IMR-90 (cell line): ENCODE data around the gene CRTAC1. TPM values are rescaled to one million over a fixed set of nuclear protein-coding genes. Genes with fewer than 3 reads are reported as not detected.

Source experiments
- ATAC-seq: fragments of 200-7000 bp; cut with Tn5 transposase; 2 replicates; pipeline ENCODE4 v1.9.1; 2020; ENCODE audit warnings: low read depth, mild to moderate bottlenecking, moderate library complexity
- BruUV-seq: library from RNA; stranded (reverse); fragments of 400-500 nt; replicated peaks from 2 replicates; lab custom pipeline; 2021; lab: Mats Ljungman, UMichigan
- CTCF ChIA-PET: fragments of 300-600 bp; formaldehyde crosslinking; extraction: SDS; loops from one replicate; lab custom pipeline; 2021; ENCODE audit warnings: antibody characterized with exemption; lab: Yijun Ruan, JAX
- POLR2A ChIA-PET: fragments of 300-600 bp; sonication (Branson Sonifier 250); formaldehyde crosslinking; loops from one replicate; lab custom pipeline; 2022; ENCODE audit warnings: antibody characterized with exemption; ENCODE audit not compliant: unreplicated experiment; lab: Charles Lee
- DNase-seq: peaks from one replicate; pipeline ENCODE4 v3.0.0; 2013
- H2AFZ ChIP-seq: replicated peaks from 2 replicates; pipeline ENCODE3; 2013; ENCODE audit warnings: low read length, mild to moderate bottlenecking; ENCODE audit not compliant: poor library complexity
- H2AK5ac ChIP-seq: 2 replicates; pipeline ENCODE4 v1.6.1; 2013; ENCODE audit warnings: low read depth, low read length, inconsistent platforms
- H2AK9ac ChIP-seq: replicated peaks from 2 replicates; pipeline ENCODE3; 2013; ENCODE audit warnings: mild to moderate bottlenecking, low read depth, low read length, moderate library complexity; ENCODE audit not compliant: poor library complexity
- H2BK120ac ChIP-seq: 2 replicates; pipeline ENCODE4 v1.6.1; 2013; ENCODE audit warnings: low read depth, low read length, inconsistent platforms
- H2BK15ac ChIP-seq: 3 replicates; pipeline ENCODE4 v1.6.1; 2013; ENCODE audit warnings: low read depth, low read length, inconsistent platforms
- H2BK20ac ChIP-seq: 2 replicates; pipeline ENCODE4 v1.6.1; 2013; ENCODE audit warnings: low read depth, mild to moderate bottlenecking, inconsistent platforms, low read length, moderate library complexity
- H2BK5ac ChIP-seq: 2 replicates; pipeline ENCODE4 v1.6.1; 2013; ENCODE audit warnings: mild to moderate bottlenecking, low read depth, low read length, inconsistent platforms; ENCODE audit not compliant: poor library complexity, severe bottlenecking
- H3K14ac ChIP-seq: replicated peaks from 2 replicates; pipeline ENCODE4 v1.6.1; 2013; ENCODE audit warnings: low read depth, low read length, inconsistent platforms
- H3K18ac ChIP-seq: 2 replicates; pipeline ENCODE4 v1.6.1; 2013; ENCODE audit warnings: low read depth, low read length, control low read depth
- H3K23ac ChIP-seq: 2 replicates; pipeline ENCODE4 v1.6.1; 2013; ENCODE audit warnings: low read depth, low read length, inconsistent platforms
- H3K27ac ChIP-seq: 2 replicates; pipeline ENCODE4 v1.5.1; 2013; ENCODE audit warnings: mild to moderate bottlenecking, control low read depth, low read length; ENCODE audit not compliant: insufficient read depth
- H3K27me3 ChIP-seq: 2 replicates; pipeline ENCODE4 v1.6.1; 2013; ENCODE audit warnings: low read length; ENCODE audit not compliant: control insufficient read depth, insufficient read depth
- H3K36me3 ChIP-seq: 2 replicates; pipeline ENCODE4 v1.6.1; 2013; ENCODE audit warnings: low read length, mixed read lengths; ENCODE audit not compliant: control insufficient read depth, insufficient read depth
- H3K4ac ChIP-seq: 2 replicates; pipeline ENCODE4 v1.6.1; 2013; ENCODE audit warnings: low read depth, low read length, inconsistent platforms
- H3K4me1 ChIP-seq: 2 replicates; pipeline ENCODE4 v1.6.1; 2013; ENCODE audit warnings: low read length, mixed read lengths; ENCODE audit not compliant: control insufficient read depth, insufficient read depth
- H3K4me2 ChIP-seq: 2 replicates; pipeline ENCODE4 v1.6.1; 2013; ENCODE audit warnings: low read depth, mild to moderate bottlenecking, control low read depth, low read length, moderate library complexity
- H3K4me3 ChIP-seq: 2 replicates; pipeline ENCODE4 v1.5.1; 2013; ENCODE audit warnings: low read depth, mild to moderate bottlenecking, control low read depth, low read length, moderate library complexity; ENCODE audit not compliant: insufficient read depth
- H3K56ac ChIP-seq: 2 replicates; pipeline ENCODE4 v1.6.1; 2013; ENCODE audit warnings: low read length, inconsistent platforms; ENCODE audit not compliant: insufficient read depth; ENCODE audit errors: extremely low read depth
- H3K79me1 ChIP-seq, 2 experiments: 2 replicates each; pipeline ENCODE4 v1.6.1; 2013; ENCODE audit warnings: low read length in 2 of 2, inconsistent platforms in 1 of 2, low read depth in 1 of 2
- H3K9ac ChIP-seq: 2 replicates; pipeline ENCODE4 v1.6.1; 2013; ENCODE audit warnings: low read depth, low read length, control low read depth
- H3K9me1 ChIP-seq: 2 replicates; pipeline ENCODE4 v1.6.1; 2013; ENCODE audit warnings: low read length, inconsistent platforms; ENCODE audit not compliant: insufficient read depth
- H3K9me3 ChIP-seq: 2 replicates; pipeline ENCODE4 v1.6.1; 2013; ENCODE audit warnings: low read length; ENCODE audit not compliant: control insufficient read depth, insufficient read depth
- H4K20me1 ChIP-seq: 2 replicates; pipeline ENCODE4 v1.6.1; 2013; ENCODE audit warnings: low read length, inconsistent platforms; ENCODE audit not compliant: insufficient read depth
- H4K5ac ChIP-seq: 2 replicates; pipeline ENCODE4 v1.6.1; 2013; ENCODE audit warnings: mild to moderate bottlenecking, low read depth, low read length, control low read depth
- H4K8ac ChIP-seq, 2 experiments: 2 replicates each; pipeline ENCODE4 v1.6.1; 2013; ENCODE audit warnings: low read depth in 2 of 2, low read length in 2 of 2, control low read depth in 1 of 2, inconsistent platforms in 1 of 2
- H4K91ac ChIP-seq: 2 replicates; pipeline ENCODE4 v1.6.1; 2013; ENCODE audit warnings: low read depth, low read length, inconsistent platforms; ENCODE audit not compliant: insufficient read depth
- BHLHE40 ChIP-seq: fragments of 150-350 bp; IDR thresholded peaks from 2 replicates; pipeline ENCODE4 v1.6.1; 2016; ENCODE audit warnings: mild to moderate bottlenecking, low read depth, low read length
- CEBPB ChIP-seq: IDR thresholded peaks from 2 replicates; pipeline ENCODE4 v1.6.1; 2012; ENCODE audit warnings: low read depth, low read length, improper control_type of control experiment
- CHD1 ChIP-seq: IDR thresholded peaks from 2 replicates; pipeline ENCODE4 v1.6.1; 2012; ENCODE audit warnings: low read depth, low read length, improper control_type of control experiment
- CTCF ChIP-seq: conservative IDR thresholded peaks from 2 replicates; pipeline ENCODE4 v1.5.1; 2012; ENCODE audit warnings: mild to moderate bottlenecking, low read depth, low read length, improper control_type of control experiment
- FOS ChIP-seq: fragments of 150-350 bp; IDR thresholded peaks from 2 replicates; pipeline ENCODE4 v1.6.1; 2016; ENCODE audit warnings: low read depth, low read length
- MAFK ChIP-seq: IDR thresholded peaks from 2 replicates; pipeline ENCODE4 v1.6.1; 2012; ENCODE audit warnings: low read depth, low read length, improper control_type of control experiment
- MAZ ChIP-seq: IDR thresholded peaks from 2 replicates; pipeline ENCODE4 v1.6.1; 2012; ENCODE audit warnings: low read depth, mild to moderate bottlenecking, low read length, improper control_type of control experiment, moderate library complexity, borderline replicate concordance
- MXI1 ChIP-seq: IDR thresholded peaks from 2 replicates; pipeline ENCODE4 v1.6.1; 2012; ENCODE audit warnings: low read depth, mild to moderate bottlenecking, low read length, moderate library complexity, borderline replicate concordance
- NFE2L2 ChIP-seq: fragments of 150-350 bp; IDR thresholded peaks from 2 replicates; pipeline ENCODE4 v1.6.1; 2016; ENCODE audit warnings: low read depth, mild to moderate bottlenecking, low read length
- RAD21 ChIP-seq: IDR thresholded peaks from 2 replicates; pipeline ENCODE4 v1.6.1; 2012; ENCODE audit warnings: low read length, improper control_type of control experiment
- RCOR1 ChIP-seq: IDR thresholded peaks from 2 replicates; pipeline ENCODE4 v1.6.1; 2012; ENCODE audit warnings: mild to moderate bottlenecking, low read length, improper control_type of control experiment; ENCODE audit not compliant: insufficient replicate concordance
- RFX5 ChIP-seq: IDR thresholded peaks from 2 replicates; pipeline ENCODE4 v1.8.0; 2012; ENCODE audit warnings: low read depth, mild to moderate bottlenecking, low read length, moderate library complexity
- SMC3 ChIP-seq: fragments of 150-350 bp; IDR thresholded peaks from 2 replicates; pipeline ENCODE4 v1.6.1; 2016; ENCODE audit warnings: low read depth, mild to moderate bottlenecking, antibody characterized with exemption, low read length, moderate library complexity
- USF2 ChIP-seq: fragments of 150-350 bp; IDR thresholded peaks from 2 replicates; pipeline ENCODE4 v1.6.1; 2017; ENCODE audit warnings: mild to moderate bottlenecking, antibody characterized with exemption, low read length, low read depth
- WGBS, 2 experiments: methylation state at CpG; one replicate each; pipeline versions ENCODE4 v1.1.5 to v1.1.7; 2013; ENCODE audit warnings: missing lambda C conversion rate in 2 of 2; ENCODE audit not compliant: insufficient read length in 1 of 2; ENCODE audit errors: extremely low coverage in 2 of 2; 5-methylcytosine and 5-hydroxymethylcytosine counted together
- dilution Hi-C: fragments of 300-500 bp; cut with HindIII; formaldehyde crosslinking; loops from one replicate; pipeline ENCODE4 v1.14.3; 2018; ENCODE audit warnings: low sequenced_read_pairs; ENCODE audit not compliant: unreplicated experiment
- in situ Hi-C: fragments of 300-500 bp; cut with MboI; formaldehyde crosslinking; loops from 3 replicates; pipeline ENCODE4 v1.14.3; 2019; ENCODE audit warnings: low sequenced_read_pairs, inconsistent platforms, mixed read lengths
- intact Hi-C: fragments of 100-400 bp; cut with micrococcal nuclease; formaldehyde crosslinking; loops from 2 replicates; pipeline ENCODE4 v1.10.0; 2022
- polyA plus RNA-seq, 3 experiments: library from polyadenylated mRNA; depleted of rRNA; stranded (reverse); fragments of >200 nt; gene quantifications; 2 replicates each; pipeline ENCODE4 v1.2.3, GENCODE V29; 2012; ENCODE audit warnings: low replicate concordance in 1 of 3
- total RNA-seq: library from RNA; depleted of rRNA; stranded (reverse); fragments of >200 nt; gene quantifications from 2 replicates; pipeline ENCODE4 v1.2.3, GENCODE V29; 2012

CRTAC1 gene
- total and polyA plus RNA-seq, 2 of the 4 experiments (the other 2 are of a cell fraction) = not detected

- H2BK5ac ChIP-seq = no peak overlapping the region
- in situ Hi-C loops = no loop called here
- POLR2A ChIA-PET = no interaction called here
Measured at GRCh38 chr10:98013776-98014175, 16.6 kb downstream of the CRTAC1 start.

More at GRCh38 chr10:98013776-98014175, 16.6 kb downstream of the CRTAC1 start:
- Histone ChIP-seq H3K36me3 (no peaks in the 10 kb centered on the region), H3K18ac (no peak overlapping the region), H3K9me3 (no peaks in the 10 kb centered on the region), H2BK120ac (no peak overlapping the region), H3K9me1 (no peaks in the 10 kb centered on the region), H3K14ac (no peak overlapping the region), H2BK20ac (no peak overlapping the region), H3K23ac (no peak overlapping the region), H2AK5ac (no peak overlapping the region), H2AFZ (no peak overlapping the region), H4K91ac (no peak overlapping the region), H3K79me1 (no peaks in the 10 kb centered on the region), H3K9ac (no peak overlapping the region), H3K4ac (no peak overlapping the region), H3K4me1 (no peaks in the 10 kb centered on the region), H3K4me3 (no peak overlapping the region), H3K27ac (no peak overlapping the region), H2BK15ac (no peak overlapping the region), H4K5ac (no peak overlapping the region), H3K56ac (no peak overlapping the region), H4K8ac (no peak overlapping the region), H3K27me3 (peaks cover 3% of the 10 kb centered on the region; the same call in 1 of the 2 replicates), H2AK9ac (no peak overlapping the region), H4K20me1 (no peaks in the 10 kb centered on the region), H3K4me2 (no peak overlapping the region)
- TF ChIP-seq BHLHE40 (no peak), RFX5 (no peak), CTCF (no peak), MAZ (no peak), NFE2L2 (no peak), RAD21 (no peak), SMC3 (no peak), USF2 (no peak), CHD1 (no peak), RCOR1 (no peak), FOS (no peak), MAFK (no peak), MXI1 (no peak), CEBPB (no peak)
- BruUV-seq = no TSS peak
- intact Hi-C loops (no loop called here), dilution Hi-C loops (no loop called here)
- DNase-seq (no peak), ATAC-seq (no peak)
- CTCF ChIA-PET = no interaction called here
- no CpG with 5 or more reads among the region's 3 CpGs for WGBS, 2 experiments
